GM23338 (cell line): ENCODE measurements around the gene GHRHR. TPM values are rescaled to one million over a fixed set of nuclear protein-coding genes. Genes with fewer than 3 reads are reported as not detected.

Experiments used
- ATAC-seq: fragments of 200-7000 bp; cut with Tn5 transposase; 3 replicates; pipeline ENCODE4 v1.9.1; 2020
- DNase-seq: peaks from one replicate; pipeline ENCODE4 v3.0.0-alpha.2; 2015; ENCODE audit warnings: low spot score
- H2AFZ ChIP-seq: fragments of 200-600 bp; sonication (generic); 2 replicates; pipeline ENCODE4 v1.8.0; 2016; ENCODE audit warnings: antibody characterized with exemption, mild to moderate bottlenecking, moderate library complexity
- H3F3A ChIP-seq: fragments of 200-600 bp; sonication (generic); replicated peaks from 2 replicates; pipeline ENCODE4 v1.8.0; 2017; ENCODE audit warnings: antibody characterized with exemption, mixed run types, low read depth
- H3K27ac ChIP-seq: fragments of 200-600 bp; sonication (generic); 2 replicates; pipeline ENCODE4 v1.6.1; 2016; ENCODE audit warnings: low read depth
- H3K27me3 ChIP-seq: fragments of 200-600 bp; sonication (generic); 2 replicates; pipeline ENCODE4 v1.8.0; 2016; ENCODE audit warnings: mild to moderate bottlenecking, mixed run types, moderate library complexity; ENCODE audit not compliant: insufficient read depth
- H3K36me3 ChIP-seq: fragments of 200-600 bp; sonication (generic); 2 replicates; pipeline ENCODE4 v1.8.0; 2016; ENCODE audit warnings: mild to moderate bottlenecking; ENCODE audit not compliant: insufficient read depth
- H3K4me1 ChIP-seq: fragments of 200-600 bp; sonication (generic); 2 replicates; pipeline ENCODE4 v1.8.0; 2016; ENCODE audit warnings: mild to moderate bottlenecking, moderate library complexity; ENCODE audit not compliant: insufficient read depth
- H3K4me2 ChIP-seq: fragments of 200-600 bp; sonication (generic); 2 replicates; pipeline ENCODE4 v1.7.1; 2017; ENCODE audit warnings: mixed run types
- H3K4me3 ChIP-seq: fragments of 200-600 bp; sonication (generic); 2 replicates; pipeline ENCODE4 v1.6.1; 2016; ENCODE audit warnings: mixed run types
- H3K79me2 ChIP-seq: fragments of 200-600 bp; sonication (generic); replicated peaks from 2 replicates; pipeline ENCODE4 v1.8.0; 2017; ENCODE audit warnings: mild to moderate bottlenecking; ENCODE audit not compliant: insufficient read depth
- H3K9me2 ChIP-seq: fragments of 200-600 bp; sonication (generic); 2 replicates; pipeline ENCODE4 v1.8.0; 2017; ENCODE audit not compliant: insufficient read depth
- H4K20me1 ChIP-seq: fragments of 200-600 bp; sonication (generic); replicated peaks from 2 replicates; pipeline ENCODE4 v1.8.0; 2017; ENCODE audit warnings: mild to moderate bottlenecking; ENCODE audit not compliant: insufficient read depth
- H3K27ac Mint-ChIP-seq: 2 replicates; pipeline ENCODE4 v1.8.0; 2020; ENCODE audit warnings: inconsistent platforms, mild to moderate bottlenecking, moderate library complexity, mixed read lengths
- H3K27me3 Mint-ChIP-seq: 3 replicates; pipeline ENCODE4 v1.8.0; 2022; ENCODE audit warnings: low read depth, mild to moderate bottlenecking, moderate library complexity, mixed read lengths, inconsistent platforms; ENCODE audit not compliant: insufficient read depth, poor library complexity
- H3K36me3 Mint-ChIP-seq: 3 replicates; pipeline ENCODE4 v1.8.0; 2021; ENCODE audit warnings: low read depth, mild to moderate bottlenecking, inconsistent platforms, moderate library complexity, mixed read lengths
- H3K4me1 Mint-ChIP-seq: 3 replicates; pipeline ENCODE4 v1.8.0; 2020; ENCODE audit warnings: mild to moderate bottlenecking, inconsistent platforms, mixed read lengths
- H3K4me3 Mint-ChIP-seq: 3 replicates; pipeline ENCODE4 v1.8.0; 2021; ENCODE audit warnings: moderate library complexity, mild to moderate bottlenecking, inconsistent platforms, mixed read lengths
- H3K9me3 Mint-ChIP-seq: 3 replicates; pipeline ENCODE4 v1.8.0; 2020; ENCODE audit warnings: moderate library complexity, mild to moderate bottlenecking, inconsistent platforms, mixed read lengths
- CREB1 ChIP-seq: fragments of 250-450 bp; sonication (Bioruptor Pico); IDR thresholded peaks from 2 replicates; pipeline ENCODE4 v1.5.0; 2020; ENCODE audit warnings: low read depth, mild to moderate bottlenecking, moderate library complexity
- CTCF ChIP-seq, 2 experiments: fragments of 200-600 bp in 1 of 2; sonication (generic) in 1 of 2; conservative IDR thresholded peaks; 2 replicates each; pipeline versions ENCODE4 v1.5.1 to v1.6.1; 2016 to 2017; ENCODE audit warnings: antibody characterized with exemption in 2 of 2, low read depth in 2 of 2, mild to moderate bottlenecking in 2 of 2, moderate library complexity in 1 of 2
- ETS1 ChIP-seq: IDR thresholded peaks from 2 replicates; pipeline ENCODE4 v1.6.1; 2016; ENCODE audit warnings: antibody characterized with exemption
- EZH2 ChIP-seq: fragments of 200-600 bp; sonication (generic); IDR thresholded peaks from one replicate; pipeline ENCODE4 v1.8.0; 2017; ENCODE audit warnings: antibody characterized with exemption, mild to moderate bottlenecking, low read depth; ENCODE audit not compliant: unreplicated experiment
- EZH2phosphoT487 ChIP-seq: fragments of 200-600 bp; sonication (generic); IDR thresholded peaks from one replicate; pipeline ENCODE4 v1.8.1; 2018; ENCODE audit warnings: antibody characterized with exemption; ENCODE audit not compliant: unreplicated experiment
- JUNB ChIP-seq: IDR thresholded peaks from one replicate; pipeline ENCODE4 v1.6.1; 2016; ENCODE audit warnings: antibody characterized with exemption; ENCODE audit not compliant: unreplicated experiment
- NANOG ChIP-seq: IDR thresholded peaks from 2 replicates; pipeline ENCODE4 v1.6.1; 2016; ENCODE audit warnings: antibody characterized with exemption, borderline replicate concordance
- POLR2AphosphoS5 ChIP-seq: IDR thresholded peaks from 2 replicates; pipeline ENCODE4 v1.6.1; 2016; ENCODE audit warnings: antibody characterized with exemption, low read depth
- REST ChIP-seq: IDR thresholded peaks from one replicate; pipeline ENCODE4 v1.6.1; 2018; ENCODE audit warnings: antibody characterized with exemption; ENCODE audit not compliant: unreplicated experiment
- STAT1 ChIP-seq: IDR thresholded peaks from one replicate; pipeline ENCODE4 v1.6.1; 2016; ENCODE audit warnings: antibody characterized with exemption; ENCODE audit not compliant: unreplicated experiment
- ZNF114 ChIP-seq: fragments of 250-450 bp; sonication (Bioruptor Pico); IDR thresholded peaks from 2 replicates; pipeline ENCODE4 v1.5.0; 2020; ENCODE audit warnings: mild to moderate bottlenecking, moderate library complexity
- ZNF331 ChIP-seq: fragments of 250-450 bp; sonication (Bioruptor Pico); IDR thresholded peaks from 2 replicates; pipeline ENCODE4 v1.5.0; 2020; ENCODE audit warnings: low read depth, mild to moderate bottlenecking, moderate library complexity
- ZNF462 ChIP-seq: fragments of 250-450 bp; sonication (Bioruptor Pico); IDR thresholded peaks from 2 replicates; pipeline ENCODE4 v1.5.0; 2020; ENCODE audit warnings: mild to moderate bottlenecking, moderate library complexity
- polyA plus RNA-seq: library from polyadenylated mRNA; unstranded; fragments of >200 nt; fragmentation: Nextera tagmentation; extraction: Ambion mirVana; gene quantifications from 2 replicates; pipeline ENCODE4 v1.2.1, GENCODE V29; 2016
- total RNA-seq: library from RNA; depleted of rRNA; stranded (reverse); fragments of >200 nt; shearing (Covaris generic); gene quantifications from 2 replicates; pipeline ENCODE4 v1.2.3, GENCODE V29; 2014

GHRHR gene
- total and polyA plus RNA-seq, 2 experiments from 2014 or later: 2.2 TPM; not detected in 1

GRCh38 chr7:30938435-30939316, 25.1 kb upstream of the GHRHR start:
- Histone ChIP-seq H3K4me1 (peaks cover 6% of the 10 kb centered on the region; the same call in 1 of the 2 replicates), H2AFZ (peak overlapping the region; percentile 96), H3K4me2 (peak overlapping the region; percentile 80), H3K79me2 (no peaks in the 10 kb centered on the region), H3K27me3 (no peaks in the 10 kb centered on the region), H3K9me2 (no peaks in the 10 kb centered on the region), H3K27ac (no peak overlapping the region), H3K36me3 (no peaks in the 10 kb centered on the region), H4K20me1 (no peaks in the 10 kb centered on the region), H3K4me3 (peak overlapping the region; percentile 52), H3F3A (no peaks in the 10 kb centered on the region)
- Mint-ChIP-seq H3K27me3 (peaks cover 6% of the 10 kb centered on the region), H3K4me1 (peaks cover 5% of the 10 kb centered on the region; the same call in 2 of the 3 replicates), H3K9me3 (no peaks in the 10 kb centered on the region), H3K36me3 (no peaks in the 10 kb centered on the region), H3K27ac (no peak overlapping the region), H3K4me3 (peak overlapping the region; percentile 61; the same call in 2 of the 3 replicates)
- ATAC-seq (peak; percentile 95), DNase-seq (peak; percentile 93)
- TF ChIP-seq ZNF331 (CRISPR knock-in tag) (no peak), ETS1 (no peak), POLR2AphosphoS5 (peak; percentile 21; the same call in 1 of the 2 replicates), ZNF462 (no peak; the same call in 1 of the 2 replicates), STAT1 (no peak), ZNF114 (no peak), CREB1 (peak; percentile 90), NANOG (no peak), EZH2phosphoT487 (no peak), EZH2 (no peak), CTCF (conservative IDR thresholded peaks at IDR 0.05; ENCODE audit: low read depth in 2 of 2) (peak; percentile 86 to 97), REST (no peak), JUNB (no peak)
